H7 (cell line): ENCODE measurements around the gene MEGF10. TPM values are rescaled to one million over a fixed set of nuclear protein-coding genes. Genes with fewer than 3 reads are reported as not detected.

Experiments used
- DNase-seq: peaks from one replicate; pipeline ENCODE4 v3.0.0; 2012
- H3K27me3 ChIP-seq: 2 replicates; pipeline ENCODE4 v1.6.0; 2011; ENCODE audit warnings: mild to moderate bottlenecking, low read length; ENCODE audit not compliant: control insufficient read depth, insufficient read depth
- H3K36me3 ChIP-seq: replicated peaks from 2 replicates; pipeline ENCODE4 v1.5.1; 2011; ENCODE audit warnings: low read length; ENCODE audit not compliant: control insufficient read depth, insufficient read depth
- H3K4me3 ChIP-seq: 2 replicates; pipeline ENCODE4 v1.5.1; 2011; ENCODE audit warnings: low read depth, mild to moderate bottlenecking, control low read depth, low read length, moderate library complexity; ENCODE audit not compliant: insufficient read depth
- total RNA-seq: library from RNA; depleted of rRNA; stranded (reverse); fragments of >200 nt; shearing (Covaris generic); gene quantifications from 2 replicates; pipeline ENCODE4 v1.2.3, GENCODE V29; 2014; rRNA removed

Gene MEGF10
- total RNA-seq, 1 experiment from 2014 or later = 18.6 TPM

DNA sequence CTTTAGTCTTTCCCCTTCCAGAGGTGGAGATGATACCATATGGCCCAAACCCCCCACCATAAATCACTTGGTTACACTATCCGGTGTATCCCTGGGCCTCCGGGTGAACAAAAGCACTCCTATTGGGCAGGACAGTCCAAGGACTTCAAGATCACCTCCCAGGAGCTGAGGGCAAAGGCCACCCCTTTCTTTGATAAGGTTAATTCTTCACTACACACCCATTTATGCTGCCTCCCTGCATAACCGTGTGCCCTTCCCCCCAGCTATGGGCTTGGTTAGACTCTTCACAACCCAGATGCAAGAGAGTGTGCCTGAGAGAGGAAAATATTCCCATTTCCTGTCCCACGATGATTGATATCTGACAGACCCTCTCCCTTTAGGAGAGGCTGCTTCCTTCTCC is 162.0 kb downstream of the MEGF10 start:
- Histone ChIP-seq H3K36me3 (peaks cover 2% of the 10 kb centered on the region), H3K4me3 (no peak overlapping the region), H3K27me3 (no peaks in the 10 kb centered on the region)
- no peak for DNase-seq

DNA sequence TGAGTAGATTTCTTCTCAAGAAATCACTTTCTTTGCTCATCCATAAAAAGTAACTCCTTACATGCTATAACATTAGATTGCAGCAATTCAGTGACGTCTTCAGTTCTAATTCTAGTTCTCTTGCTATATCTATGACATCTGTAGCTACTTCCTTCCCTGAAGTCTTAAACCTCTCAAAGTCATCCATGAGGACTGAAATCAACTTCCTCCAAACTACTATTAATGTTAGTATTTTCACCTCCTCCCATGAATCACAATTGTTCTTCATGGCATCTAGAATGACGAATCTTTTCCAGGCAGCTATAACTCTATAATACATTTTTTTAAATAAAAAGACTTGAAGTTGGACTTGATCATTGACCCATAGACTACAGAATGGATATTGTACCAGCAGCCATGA is 180.6 kb downstream of the MEGF10 start:
- H3K36me3 ChIP-seq = no peaks in the 10 kb centered on the region
- DNase-seq = no peak
- H3K4me3 ChIP-seq = no peak overlapping the region
- H3K27me3 ChIP-seq = no peaks in the 10 kb centered on the region

GRCh38 chr5:127472700-127473099 is 182.1 kb downstream of the MEGF10 start:
- H3K27me3 ChIP-seq = no peaks in the 10 kb centered on the region
- DNase-seq = no peak
- no peak overlapping the region for H3K4me3 ChIP-seq
- no peaks in the 10 kb centered on the region for H3K36me3 ChIP-seq

DNA sequence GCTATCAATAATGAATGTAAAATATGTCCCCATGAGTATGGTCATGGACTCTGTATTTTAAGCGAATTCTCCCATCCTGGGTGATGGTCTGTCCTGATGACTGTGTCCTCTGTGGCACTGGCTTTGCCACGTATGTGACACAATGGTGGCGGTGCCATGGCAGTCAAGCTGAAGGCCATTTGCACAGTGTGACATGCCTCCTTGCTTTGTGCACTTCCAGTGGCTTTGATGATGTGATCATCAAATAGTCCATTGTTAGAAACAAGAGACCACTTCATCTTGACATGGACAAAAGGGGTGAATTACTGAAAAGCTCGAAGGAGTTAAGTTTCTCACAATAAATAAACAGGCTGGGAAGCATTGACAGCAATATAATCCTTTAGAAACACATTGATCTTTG is 195.9 kb downstream of the MEGF10 start:
- Histone ChIP-seq H3K36me3 (no peaks in the 10 kb centered on the region), H3K27me3 (no peaks in the 10 kb centered on the region), H3K4me3 (no peak overlapping the region)
- DNase-seq = no peak

DNA sequence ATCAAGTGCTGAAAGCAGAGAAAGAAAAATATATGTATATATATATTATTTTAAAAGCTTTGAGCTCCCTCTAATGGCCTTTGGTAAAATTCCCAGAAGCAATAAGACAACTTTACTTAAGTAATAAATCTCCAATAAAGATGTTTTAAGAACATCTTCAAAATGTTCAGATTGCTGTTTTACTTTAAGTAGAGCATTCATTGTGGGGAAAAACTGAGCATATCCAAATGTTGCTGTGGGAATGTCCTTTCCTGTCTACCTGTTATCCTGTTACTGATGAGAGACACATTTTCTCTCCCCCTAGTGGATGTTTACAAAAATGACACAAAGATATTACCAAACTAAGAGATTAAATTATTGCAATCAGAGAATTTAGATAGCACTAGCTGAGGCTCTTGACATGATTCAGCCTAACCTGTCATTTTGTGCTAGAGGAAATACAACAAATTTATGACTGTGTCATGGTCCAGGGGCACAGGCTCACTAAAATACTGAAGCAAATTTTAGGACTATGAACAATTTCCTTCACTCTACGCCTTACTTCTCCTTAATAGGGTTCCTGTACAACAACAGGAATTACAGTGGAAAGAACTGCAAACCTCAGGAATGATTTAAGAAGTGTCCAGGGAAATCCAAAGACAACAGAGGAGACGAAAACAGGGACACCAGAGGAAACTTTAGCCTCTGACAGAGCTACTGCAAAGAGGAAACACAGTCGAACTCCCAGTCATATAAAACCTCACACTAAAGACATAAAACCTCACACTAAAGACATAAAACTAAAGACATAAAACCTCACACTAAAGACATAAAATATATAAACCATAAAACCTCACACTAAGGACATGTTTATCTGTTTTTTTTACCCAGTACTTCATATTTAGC is 202.5 kb downstream of the MEGF10 start:
- no peaks in the 10 kb centered on the region for H3K36me3 ChIP-seq
- DNase-seq = peak; percentile 9
- H3K4me3 ChIP-seq = no peak overlapping the region
- H3K27me3 ChIP-seq = no peaks in the 10 kb centered on the region

DNA sequence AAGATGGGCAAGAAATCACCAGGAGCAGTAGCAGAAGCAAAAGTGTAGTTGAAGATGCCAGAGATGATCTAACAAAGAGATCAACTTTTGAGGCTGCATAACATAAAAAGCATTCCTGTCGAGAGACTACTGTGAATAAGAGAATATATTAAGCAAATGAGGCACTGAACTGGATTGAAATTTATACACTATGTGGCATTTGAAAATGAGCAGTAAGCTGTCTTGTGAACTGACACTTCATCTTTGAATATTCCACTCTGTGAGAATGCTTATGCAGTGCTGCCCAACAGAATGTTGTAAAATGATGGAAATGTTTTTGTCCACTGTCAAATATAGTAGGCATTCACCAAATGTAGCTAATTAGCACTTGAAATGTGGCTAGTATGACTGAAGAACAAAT is 208.0 kb downstream of the MEGF10 start:
- Histone ChIP-seq H3K4me3 (no peak overlapping the region), H3K36me3 (no peaks in the 10 kb centered on the region), H3K27me3 (no peaks in the 10 kb centered on the region)
- DNase-seq = no peak

- Histone ChIP-seq H3K27me3 (no peaks in the 10 kb centered on the region), H3K36me3 (no peaks in the 10 kb centered on the region), H3K4me3 (no peak overlapping the region)
- no peak for DNase-seq
Observed at GRCh38 chr5:127505905-127506304, 215.3 kb downstream of the MEGF10 start.

DNA sequence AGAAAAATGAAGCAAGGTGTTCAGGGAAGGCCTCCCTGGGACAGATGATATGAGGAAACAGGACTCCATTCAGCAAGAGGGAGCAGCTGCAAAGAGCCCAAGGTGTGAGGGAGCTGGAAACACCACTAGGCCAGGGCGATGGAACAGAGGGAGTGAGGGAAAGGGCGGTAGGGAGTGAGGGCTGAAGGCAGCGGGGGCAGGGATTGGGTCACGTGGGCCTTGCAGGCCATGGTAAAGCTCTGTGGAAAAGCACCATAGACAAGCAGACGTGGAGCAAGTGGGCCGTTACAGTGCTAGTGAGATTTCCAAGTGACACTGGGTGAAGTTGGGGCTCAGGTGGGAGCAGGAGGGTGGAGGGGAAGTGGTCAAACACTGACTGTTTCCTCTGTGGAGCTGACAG is 216.0 kb downstream of the MEGF10 start:
- H3K4me3 ChIP-seq = no peak overlapping the region
- no peaks in the 10 kb centered on the region for H3K27me3 ChIP-seq
- no peaks in the 10 kb centered on the region for H3K36me3 ChIP-seq
- no peak for DNase-seq

DNA sequence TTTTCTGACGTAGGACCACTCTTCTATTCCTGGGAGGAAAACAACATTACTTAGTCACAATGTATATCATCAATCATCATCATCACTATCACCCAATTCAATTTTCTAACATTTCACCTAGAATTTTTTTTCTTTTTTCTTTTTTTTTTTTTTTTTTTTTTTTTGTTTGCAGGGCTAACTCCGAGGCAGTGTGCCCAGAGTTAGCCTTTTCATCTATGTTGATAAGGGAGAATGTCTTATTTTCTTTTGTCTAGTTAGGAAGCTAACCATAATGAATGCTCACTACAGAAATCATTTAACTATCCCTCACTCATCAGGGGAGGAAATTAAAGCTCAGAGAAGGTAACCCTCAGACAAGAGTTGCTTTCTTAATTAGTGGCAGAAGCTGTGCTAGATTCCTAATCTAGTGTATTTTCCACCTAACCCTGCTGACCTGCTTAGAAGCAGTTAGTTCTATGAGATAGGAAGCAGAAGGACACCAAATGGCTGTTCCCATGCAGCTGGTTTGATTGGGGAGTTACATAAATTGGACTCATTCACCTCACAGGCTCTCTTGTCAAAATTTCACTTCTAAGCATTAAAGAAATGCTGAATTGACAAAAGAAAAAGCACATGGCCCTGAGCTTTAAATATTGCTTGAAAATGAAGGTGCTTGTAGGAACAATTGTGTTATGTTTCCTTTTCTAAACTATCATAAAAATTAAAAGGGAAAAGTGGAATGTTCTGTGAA is 218.2 kb downstream of the MEGF10 start:
- no peak for DNase-seq
- H3K4me3 ChIP-seq = no peak overlapping the region

More for the DNA sequence above, 218.2 kb downstream of the MEGF10 start:
- H3K36me3 ChIP-seq = no peaks in the 10 kb centered on the region
- no peaks in the 10 kb centered on the region for H3K27me3 ChIP-seq

Other genes starting within 250 kb of the MEGF10 start
- gene C5orf63, start 217.3 kb upstream of the MEGF10 start, total RNA-seq = 0.37 and 0.90 TPM in 2 replicates
- 43.9 and 71.4 TPM in 2 replicates for gene PRRC1, start 226.8 kb downstream of the MEGF10 start, total RNA-seq